WTC11 (cell line): ENCODE results near the gene C4orf36.

Experiments
- CREB1 ChIP-seq: sonication (generic); formaldehyde crosslinking; IDR thresholded peaks from 2 replicates; pipeline ENCODE4 v1.8.0; 2023; ENCODE audit warnings: mild to moderate bottlenecking, missing genetic modification reagents
- EMX1 ChIP-seq: fragments of 250-450 bp; sonication (Bioruptor Pico); IDR thresholded peaks from 2 replicates; pipeline ENCODE4 v1.8.0; 2021; ENCODE audit warnings: mild to moderate bottlenecking
- FOXP1 ChIP-seq: sonication (generic); formaldehyde crosslinking; IDR thresholded peaks from 2 replicates; pipeline ENCODE4 v1.8.0; 2022; ENCODE audit warnings: missing genetic modification reagents, mild to moderate bottlenecking, moderate library complexity, borderline replicate concordance
- GTF2I ChIP-seq: fragments of 250-450 bp; sonication (Bioruptor Pico); conservative IDR thresholded peaks from 2 replicates; pipeline ENCODE4 v1.4.0; 2021; ENCODE audit warnings: mild to moderate bottlenecking
- NR3C1 ChIP-seq: sonication (generic); formaldehyde crosslinking; conservative IDR thresholded peaks from 2 replicates; pipeline ENCODE4 v1.8.1; 2023; ENCODE audit warnings: low read depth, mild to moderate bottlenecking, missing genetic modification reagents
- SP1 ChIP-seq: sonication (generic); formaldehyde crosslinking; conservative IDR thresholded peaks from 2 replicates; pipeline ENCODE4 v1.8.1; 2022; ENCODE audit warnings: missing genetic modification reagents
- TF ChIP-seq, protein P1 (sequence below): fragments of 200-600 bp; IDR thresholded peaks from 2 replicates; pipeline ENCODE4 v1.8.0; 2022; ENCODE audit warnings: antibody characterized with exemption
- TF ChIP-seq, protein P2 (sequence below): sonication (generic); formaldehyde crosslinking; IDR thresholded peaks from 2 replicates; pipeline ENCODE4 v1.8.1; 2022; ENCODE audit warnings: mild to moderate bottlenecking, missing genetic modification reagents, moderate library complexity, borderline replicate concordance
- TF ChIP-seq, protein P3 (sequence below): sonication (generic); formaldehyde crosslinking; IDR thresholded peaks from 2 replicates; pipeline ENCODE4 v1.8.1; 2023; ENCODE audit warnings: mild to moderate bottlenecking, missing genetic modification reagents, moderate library complexity
- TF ChIP-seq, protein P4 (sequence below): sonication (generic); formaldehyde crosslinking; IDR thresholded peaks from 2 replicates; pipeline ENCODE4 v1.8.0; 2023; ENCODE audit warnings: missing genetic modification reagents, mild to moderate bottlenecking, borderline replicate concordance
- TF ChIP-seq, protein P5 (sequence below): sonication (generic); formaldehyde crosslinking; IDR thresholded peaks from 2 replicates; pipeline ENCODE4 v1.8.0; 2023; ENCODE audit warnings: mild to moderate bottlenecking, missing genetic modification reagents
- TF ChIP-seq, protein P6 (sequence below): sonication (generic); formaldehyde crosslinking; IDR thresholded peaks from 2 replicates; pipeline ENCODE4 v1.8.1; 2022; ENCODE audit warnings: low read depth, mild to moderate bottlenecking, moderate library complexity, missing genetic modification reagents, borderline replicate concordance
- TF ChIP-seq, protein P7 (sequence below): sonication (generic); formaldehyde crosslinking; IDR thresholded peaks from 2 replicates; pipeline ENCODE4 v1.8.0; 2022; ENCODE audit warnings: missing genetic modification reagents

DNA sequence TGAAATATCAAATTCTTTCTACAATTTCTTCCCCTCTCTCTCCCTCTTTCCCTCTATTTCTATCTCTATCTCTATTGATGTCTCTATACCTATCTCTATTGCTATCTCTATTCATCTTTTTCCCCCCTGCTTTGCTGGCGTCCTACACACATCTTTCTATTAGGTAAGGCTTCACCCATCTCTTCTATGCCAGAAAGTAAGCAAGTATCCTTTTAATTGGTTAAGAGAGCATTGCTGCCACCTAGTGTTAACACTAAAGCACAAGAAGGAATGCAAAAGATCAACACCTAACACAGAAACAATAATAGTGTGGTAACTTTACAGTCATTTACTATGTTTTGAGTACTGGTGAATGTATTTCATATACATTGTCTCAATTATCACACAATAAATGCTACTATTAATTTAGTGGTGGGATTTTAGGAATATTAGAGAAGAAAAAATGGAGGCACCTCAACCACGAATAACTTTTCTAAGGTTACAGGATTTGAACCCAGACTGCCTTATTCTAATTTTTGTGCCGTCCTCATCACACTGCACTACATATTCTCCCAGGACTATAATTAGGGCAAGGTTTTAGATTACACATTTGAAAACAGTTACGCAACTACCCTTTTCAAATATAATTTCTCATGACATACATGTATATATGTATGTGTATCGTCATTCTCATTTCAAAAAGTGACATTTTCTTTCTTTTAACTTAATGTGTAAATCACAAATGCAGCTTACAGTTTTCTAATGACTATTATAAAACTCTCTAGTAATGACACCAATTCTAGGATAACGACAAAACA, 3.7 kb upstream of the C4orf36 start:
- TF ChIP-seq, protein P1, sequence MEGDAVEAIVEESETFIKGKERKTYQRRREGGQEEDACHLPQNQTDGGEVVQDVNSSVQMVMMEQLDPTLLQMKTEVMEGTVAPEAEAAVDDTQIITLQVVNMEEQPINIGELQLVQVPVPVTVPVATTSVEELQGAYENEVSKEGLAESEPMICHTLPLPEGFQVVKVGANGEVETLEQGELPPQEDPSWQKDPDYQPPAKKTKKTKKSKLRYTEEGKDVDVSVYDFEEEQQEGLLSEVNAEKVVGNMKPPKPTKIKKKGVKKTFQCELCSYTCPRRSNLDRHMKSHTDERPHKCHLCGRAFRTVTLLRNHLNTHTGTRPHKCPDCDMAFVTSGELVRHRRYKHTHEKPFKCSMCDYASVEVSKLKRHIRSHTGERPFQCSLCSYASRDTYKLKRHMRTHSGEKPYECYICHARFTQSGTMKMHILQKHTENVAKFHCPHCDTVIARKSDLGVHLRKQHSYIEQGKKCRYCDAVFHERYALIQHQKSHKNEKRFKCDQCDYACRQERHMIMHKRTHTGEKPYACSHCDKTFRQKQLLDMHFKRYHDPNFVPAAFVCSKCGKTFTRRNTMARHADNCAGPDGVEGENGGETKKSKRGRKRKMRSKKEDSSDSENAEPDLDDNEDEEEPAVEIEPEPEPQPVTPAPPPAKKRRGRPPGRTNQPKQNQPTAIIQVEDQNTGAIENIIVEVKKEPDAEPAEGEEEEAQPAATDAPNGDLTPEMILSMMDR = peak; percentile 48; the same call in 1 of the 2 replicates
- TF ChIP-seq, protein P2, sequence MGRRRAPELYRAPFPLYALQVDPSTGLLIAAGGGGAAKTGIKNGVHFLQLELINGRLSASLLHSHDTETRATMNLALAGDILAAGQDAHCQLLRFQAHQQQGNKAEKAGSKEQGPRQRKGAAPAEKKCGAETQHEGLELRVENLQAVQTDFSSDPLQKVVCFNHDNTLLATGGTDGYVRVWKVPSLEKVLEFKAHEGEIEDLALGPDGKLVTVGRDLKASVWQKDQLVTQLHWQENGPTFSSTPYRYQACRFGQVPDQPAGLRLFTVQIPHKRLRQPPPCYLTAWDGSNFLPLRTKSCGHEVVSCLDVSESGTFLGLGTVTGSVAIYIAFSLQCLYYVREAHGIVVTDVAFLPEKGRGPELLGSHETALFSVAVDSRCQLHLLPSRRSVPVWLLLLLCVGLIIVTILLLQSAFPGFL (CRISPR knock-in tag) = no peak
- no peak for TF ChIP-seq FOXP1 (CRISPR knock-in tag)
- TF ChIP-seq, protein P3, sequence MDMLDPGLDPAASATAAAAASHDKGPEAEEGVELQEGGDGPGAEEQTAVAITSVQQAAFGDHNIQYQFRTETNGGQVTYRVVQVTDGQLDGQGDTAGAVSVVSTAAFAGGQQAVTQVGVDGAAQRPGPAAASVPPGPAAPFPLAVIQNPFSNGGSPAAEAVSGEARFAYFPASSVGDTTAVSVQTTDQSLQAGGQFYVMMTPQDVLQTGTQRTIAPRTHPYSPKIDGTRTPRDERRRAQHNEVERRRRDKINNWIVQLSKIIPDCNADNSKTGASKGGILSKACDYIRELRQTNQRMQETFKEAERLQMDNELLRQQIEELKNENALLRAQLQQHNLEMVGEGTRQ (CRISPR knock-in tag) = no peak
- TF ChIP-seq, protein P4, sequence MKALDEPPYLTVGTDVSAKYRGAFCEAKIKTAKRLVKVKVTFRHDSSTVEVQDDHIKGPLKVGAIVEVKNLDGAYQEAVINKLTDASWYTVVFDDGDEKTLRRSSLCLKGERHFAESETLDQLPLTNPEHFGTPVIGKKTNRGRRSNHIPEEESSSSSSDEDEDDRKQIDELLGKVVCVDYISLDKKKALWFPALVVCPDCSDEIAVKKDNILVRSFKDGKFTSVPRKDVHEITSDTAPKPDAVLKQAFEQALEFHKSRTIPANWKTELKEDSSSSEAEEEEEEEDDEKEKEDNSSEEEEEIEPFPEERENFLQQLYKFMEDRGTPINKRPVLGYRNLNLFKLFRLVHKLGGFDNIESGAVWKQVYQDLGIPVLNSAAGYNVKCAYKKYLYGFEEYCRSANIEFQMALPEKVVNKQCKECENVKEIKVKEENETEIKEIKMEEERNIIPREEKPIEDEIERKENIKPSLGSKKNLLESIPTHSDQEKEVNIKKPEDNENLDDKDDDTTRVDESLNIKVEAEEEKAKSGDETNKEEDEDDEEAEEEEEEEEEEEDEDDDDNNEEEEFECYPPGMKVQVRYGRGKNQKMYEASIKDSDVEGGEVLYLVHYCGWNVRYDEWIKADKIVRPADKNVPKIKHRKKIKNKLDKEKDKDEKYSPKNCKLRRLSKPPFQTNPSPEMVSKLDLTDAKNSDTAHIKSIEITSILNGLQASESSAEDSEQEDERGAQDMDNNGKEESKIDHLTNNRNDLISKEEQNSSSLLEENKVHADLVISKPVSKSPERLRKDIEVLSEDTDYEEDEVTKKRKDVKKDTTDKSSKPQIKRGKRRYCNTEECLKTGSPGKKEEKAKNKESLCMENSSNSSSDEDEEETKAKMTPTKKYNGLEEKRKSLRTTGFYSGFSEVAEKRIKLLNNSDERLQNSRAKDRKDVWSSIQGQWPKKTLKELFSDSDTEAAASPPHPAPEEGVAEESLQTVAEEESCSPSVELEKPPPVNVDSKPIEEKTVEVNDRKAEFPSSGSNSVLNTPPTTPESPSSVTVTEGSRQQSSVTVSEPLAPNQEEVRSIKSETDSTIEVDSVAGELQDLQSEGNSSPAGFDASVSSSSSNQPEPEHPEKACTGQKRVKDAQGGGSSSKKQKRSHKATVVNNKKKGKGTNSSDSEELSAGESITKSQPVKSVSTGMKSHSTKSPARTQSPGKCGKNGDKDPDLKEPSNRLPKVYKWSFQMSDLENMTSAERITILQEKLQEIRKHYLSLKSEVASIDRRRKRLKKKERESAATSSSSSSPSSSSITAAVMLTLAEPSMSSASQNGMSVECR (CRISPR knock-in tag) = no peak
- no peak for TF ChIP-seq SP1 (CRISPR knock-in tag)
- TF ChIP-seq, protein P5, sequence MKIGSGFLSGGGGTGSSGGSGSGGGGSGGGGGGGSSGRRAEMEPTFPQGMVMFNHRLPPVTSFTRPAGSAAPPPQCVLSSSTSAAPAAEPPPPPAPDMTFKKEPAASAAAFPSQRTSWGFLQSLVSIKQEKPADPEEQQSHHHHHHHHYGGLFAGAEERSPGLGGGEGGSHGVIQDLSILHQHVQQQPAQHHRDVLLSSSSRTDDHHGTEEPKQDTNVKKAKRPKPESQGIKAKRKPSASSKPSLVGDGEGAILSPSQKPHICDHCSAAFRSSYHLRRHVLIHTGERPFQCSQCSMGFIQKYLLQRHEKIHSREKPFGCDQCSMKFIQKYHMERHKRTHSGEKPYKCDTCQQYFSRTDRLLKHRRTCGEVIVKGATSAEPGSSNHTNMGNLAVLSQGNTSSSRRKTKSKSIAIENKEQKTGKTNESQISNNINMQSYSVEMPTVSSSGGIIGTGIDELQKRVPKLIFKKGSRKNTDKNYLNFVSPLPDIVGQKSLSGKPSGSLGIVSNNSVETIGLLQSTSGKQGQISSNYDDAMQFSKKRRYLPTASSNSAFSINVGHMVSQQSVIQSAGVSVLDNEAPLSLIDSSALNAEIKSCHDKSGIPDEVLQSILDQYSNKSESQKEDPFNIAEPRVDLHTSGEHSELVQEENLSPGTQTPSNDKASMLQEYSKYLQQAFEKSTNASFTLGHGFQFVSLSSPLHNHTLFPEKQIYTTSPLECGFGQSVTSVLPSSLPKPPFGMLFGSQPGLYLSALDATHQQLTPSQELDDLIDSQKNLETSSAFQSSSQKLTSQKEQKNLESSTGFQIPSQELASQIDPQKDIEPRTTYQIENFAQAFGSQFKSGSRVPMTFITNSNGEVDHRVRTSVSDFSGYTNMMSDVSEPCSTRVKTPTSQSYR = no peak
- TF ChIP-seq, protein P6, sequence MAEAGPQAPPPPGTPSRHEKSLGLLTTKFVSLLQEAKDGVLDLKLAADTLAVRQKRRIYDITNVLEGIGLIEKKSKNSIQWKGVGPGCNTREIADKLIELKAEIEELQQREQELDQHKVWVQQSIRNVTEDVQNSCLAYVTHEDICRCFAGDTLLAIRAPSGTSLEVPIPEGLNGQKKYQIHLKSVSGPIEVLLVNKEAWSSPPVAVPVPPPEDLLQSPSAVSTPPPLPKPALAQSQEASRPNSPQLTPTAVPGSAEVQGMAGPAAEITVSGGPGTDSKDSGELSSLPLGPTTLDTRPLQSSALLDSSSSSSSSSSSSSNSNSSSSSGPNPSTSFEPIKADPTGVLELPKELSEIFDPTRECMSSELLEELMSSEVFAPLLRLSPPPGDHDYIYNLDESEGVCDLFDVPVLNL = no peak
- no peak for TF ChIP-seq GTF2I (CRISPR knock-in tag)
- TF ChIP-seq, protein P7, sequence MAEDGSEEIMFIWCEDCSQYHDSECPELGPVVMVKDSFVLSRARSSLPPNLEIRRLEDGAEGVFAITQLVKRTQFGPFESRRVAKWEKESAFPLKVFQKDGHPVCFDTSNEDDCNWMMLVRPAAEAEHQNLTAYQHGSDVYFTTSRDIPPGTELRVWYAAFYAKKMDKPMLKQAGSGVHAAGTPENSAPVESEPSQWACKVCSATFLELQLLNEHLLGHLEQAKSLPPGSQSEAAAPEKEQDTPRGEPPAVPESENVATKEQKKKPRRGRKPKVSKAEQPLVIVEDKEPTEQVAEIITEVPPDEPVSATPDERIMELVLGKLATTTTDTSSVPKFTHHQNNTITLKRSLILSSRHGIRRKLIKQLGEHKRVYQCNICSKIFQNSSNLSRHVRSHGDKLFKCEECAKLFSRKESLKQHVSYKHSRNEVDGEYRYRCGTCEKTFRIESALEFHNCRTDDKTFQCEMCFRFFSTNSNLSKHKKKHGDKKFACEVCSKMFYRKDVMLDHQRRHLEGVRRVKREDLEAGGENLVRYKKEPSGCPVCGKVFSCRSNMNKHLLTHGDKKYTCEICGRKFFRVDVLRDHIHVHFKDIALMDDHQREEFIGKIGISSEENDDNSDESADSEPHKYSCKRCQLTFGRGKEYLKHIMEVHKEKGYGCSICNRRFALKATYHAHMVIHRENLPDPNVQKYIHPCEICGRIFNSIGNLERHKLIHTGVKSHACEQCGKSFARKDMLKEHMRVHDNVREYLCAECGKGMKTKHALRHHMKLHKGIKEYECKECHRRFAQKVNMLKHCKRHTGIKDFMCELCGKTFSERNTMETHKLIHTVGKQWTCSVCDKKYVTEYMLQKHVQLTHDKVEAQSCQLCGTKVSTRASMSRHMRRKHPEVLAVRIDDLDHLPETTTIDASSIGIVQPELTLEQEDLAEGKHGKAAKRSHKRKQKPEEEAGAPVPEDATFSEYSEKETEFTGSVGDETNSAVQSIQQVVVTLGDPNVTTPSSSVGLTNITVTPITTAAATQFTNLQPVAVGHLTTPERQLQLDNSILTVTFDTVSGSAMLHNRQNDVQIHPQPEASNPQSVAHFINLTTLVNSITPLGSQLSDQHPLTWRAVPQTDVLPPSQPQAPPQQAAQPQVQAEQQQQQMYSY = no peak
- TF ChIP-seq NR3C1 (CRISPR knock-in tag) = no peak
- no peak for TF ChIP-seq EMX1 (CRISPR knock-in tag)
- TF ChIP-seq CREB1 = no peak
